Measurements from ENCODE around the gene FBXO30. TPM values are rescaled to one million over a fixed set of nuclear protein-coding genes. Genes with fewer than 3 reads are reported as not detected.

The FBXO30 gene
- total and polyA plus RNA-seq, 10 of the 15 experiments (the other 5 are each of a cell fraction or from before 2014, with no cell fraction given) = 1.7 to 6.9 (median 5.3) TPM

- no TSS peak for BruUV-seq (replicated peaks)
- Histone ChIP-seq H3K79me2 (ENCODE audit: control insufficient read depth, insufficient read depth, low read length) (no peaks in the 10 kb centered on the region), H3K4me2 (ENCODE audit: control insufficient read depth, insufficient read depth) (no peak overlapping the region), H2AFZ (ENCODE audit: control insufficient read depth, low read depth, low read length) (no peak overlapping the region), H3K9ac (ENCODE audit: control insufficient read depth, insufficient read depth, low read length) (no peak overlapping the region), H3K4me3 (no peak overlapping the region), H3K36me3 (ENCODE audit: control insufficient read depth in 2 of 2, insufficient read depth in 2 of 2, low read length in 1 of 2) (no peaks in the 10 kb centered on the region), H3K27me3 (replicated peaks in 1 of 2; ENCODE audit: control insufficient read depth in 2 of 2, insufficient read depth in 2 of 2, low read length in 1 of 2) (no peaks in the 10 kb centered on the region), H4K20me1 (ENCODE audit: control insufficient read depth, insufficient read depth) (no peaks in the 10 kb centered on the region), H3K27ac (ENCODE audit: control insufficient read depth, insufficient read depth) (no peak overlapping the region), H3K9me3 (replicated peaks; ENCODE audit: control insufficient read depth, insufficient read depth, low read length) (no peaks in the 10 kb centered on the region; the same call in 2 of the 3 replicates), H3K4me1 (ENCODE audit: control insufficient read depth, insufficient read depth, low read length) (peaks cover 6% of the 10 kb centered on the region)
- intact Hi-C loops (cut with micrococcal nuclease; ENCODE audit: unreplicated experiment) (no loop called here), in situ Hi-C loops (cut with MboI) (no loop called here)
- DNase-seq (ENCODE audit: low read depth, low spot score) (no peak), FAIRE-seq (no peak), ATAC-seq (no peak)
- ChIA-PET CTCF (interaction anchor here (1.2 kb wide), 1 partner anchor 11 kb away, joined by 5 read pairs; no protein-coding TSS in a partner anchor), SMC1A (ENCODE audit: uncharacterized antibody, unreplicated experiment) (interaction anchor here (1.2 to 1.4 kb wide), 2 partner anchors 9 to 10 kb away, joined by 4 read pairs; no protein-coding TSS in a partner anchor), RAD21 (ENCODE audit: unreplicated experiment) (interaction anchor here (1.7 kb wide), 1 partner anchor 28 kb away, joined by 4 read pairs; no protein-coding TSS in a partner anchor), POLR2A (no interaction called here)
- TF ChIP-seq SRF (IDR thresholded peaks at IDR 0.05; ENCODE audit: low read depth in 2 of 2, low read length in 2 of 2) = no peak
- TF ChIP-seq, protein P1, sequence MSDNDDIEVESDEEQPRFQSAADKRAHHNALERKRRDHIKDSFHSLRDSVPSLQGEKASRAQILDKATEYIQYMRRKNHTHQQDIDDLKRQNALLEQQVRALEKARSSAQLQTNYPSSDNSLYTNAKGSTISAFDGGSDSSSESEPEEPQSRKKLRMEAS (IDR thresholded peaks at IDR 0.05; ENCODE audit: low read depth, low read length) = no peak
- no peak for TF ChIP-seq GATAD2B (conservative IDR thresholded peaks at IDR 0.05; ENCODE audit: low read depth)
- no peak for TF ChIP-seq RFX5 (IDR thresholded peaks at IDR 0.05; ENCODE audit: low read depth, low read length)
- no peak for TF ChIP-seq MEF2B (IDR thresholded peaks at IDR 0.05; ENCODE audit: partially characterized antibody, poor library complexity, severe bottlenecking)
- TF ChIP-seq HDGF (IDR thresholded peaks at IDR 0.05) = no peak
- TF ChIP-seq ZBED1 (IDR thresholded peaks at IDR 0.05; ENCODE audit: borderline replicate concordance) = no peak
- no peak for TF ChIP-seq PKNOX1 (IDR thresholded peaks at IDR 0.05)
- no peak for TF ChIP-seq PML (IDR thresholded peaks at IDR 0.05; ENCODE audit: low read length)
- TF ChIP-seq ZZZ3 (IDR thresholded peaks at IDR 0.05; ENCODE audit: control insufficient read depth, insufficient read length, low read depth) = no peak
- no peak for TF ChIP-seq POU2F2 (IDR thresholded peaks at IDR 0.05; ENCODE audit: borderline replicate concordance, low read depth, low read length)
- no peak for TF ChIP-seq JUND (IDR thresholded peaks at IDR 0.05; ENCODE audit: low read depth, low read length)
- TF ChIP-seq CBX5 (IDR thresholded peaks at IDR 0.05; ENCODE audit: low read depth) = no peak
- TF ChIP-seq LARP7 (IDR thresholded peaks at IDR 0.05) = no peak
- no peak for TF ChIP-seq TBL1XR1 (IDR thresholded peaks at IDR 0.05; ENCODE audit: low read depth, low read length)
- TF ChIP-seq, protein P2, sequence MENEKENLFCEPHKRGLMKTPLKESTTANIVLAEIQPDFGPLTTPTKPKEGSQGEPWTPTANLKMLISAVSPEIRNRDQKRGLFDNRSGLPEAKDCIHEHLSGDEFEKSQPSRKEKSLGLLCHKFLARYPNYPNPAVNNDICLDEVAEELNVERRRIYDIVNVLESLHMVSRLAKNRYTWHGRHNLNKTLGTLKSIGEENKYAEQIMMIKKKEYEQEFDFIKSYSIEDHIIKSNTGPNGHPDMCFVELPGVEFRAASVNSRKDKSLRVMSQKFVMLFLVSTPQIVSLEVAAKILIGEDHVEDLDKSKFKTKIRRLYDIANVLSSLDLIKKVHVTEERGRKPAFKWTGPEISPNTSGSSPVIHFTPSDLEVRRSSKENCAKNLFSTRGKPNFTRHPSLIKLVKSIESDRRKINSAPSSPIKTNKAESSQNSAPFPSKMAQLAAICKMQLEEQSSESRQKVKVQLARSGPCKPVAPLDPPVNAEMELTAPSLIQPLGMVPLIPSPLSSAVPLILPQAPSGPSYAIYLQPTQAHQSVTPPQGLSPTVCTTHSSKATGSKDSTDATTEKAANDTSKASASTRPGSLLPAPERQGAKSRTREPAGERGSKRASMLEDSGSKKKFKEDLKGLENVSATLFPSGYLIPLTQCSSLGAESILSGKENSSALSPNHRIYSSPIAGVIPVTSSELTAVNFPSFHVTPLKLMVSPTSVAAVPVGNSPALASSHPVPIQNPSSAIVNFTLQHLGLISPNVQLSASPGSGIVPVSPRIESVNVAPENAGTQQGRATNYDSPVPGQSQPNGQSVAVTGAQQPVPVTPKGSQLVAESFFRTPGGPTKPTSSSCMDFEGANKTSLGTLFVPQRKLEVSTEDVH (IDR thresholded peaks at IDR 0.05; ENCODE audit: low read depth, partially characterized antibody) = no peak
- TF ChIP-seq TCF3 (IDR thresholded peaks at IDR 0.05; ENCODE audit: borderline replicate concordance, insufficient read depth, low read depth, low read length) = no peak
- TF ChIP-seq PAX5 (IDR thresholded peaks at IDR 0.05; ENCODE audit: borderline replicate concordance, low read depth, low read length) = no peak
- WGBS (ENCODE audit: insufficient coverage, insufficient replicate concordance, low lambda C conversion rate, missing lambda C conversion rate) = 79% methylated on average over 5 of the region's 5 CpGs
Observed at GRCh38 chr6:145783796-145784195, 30.8 kb downstream of the FBXO30 start.
